PC-9 (cell line): ENCODE measurements around the gene CNDP1. TPM values are rescaled to one million over a fixed set of nuclear protein-coding genes. Genes with fewer than 3 reads are reported as not detected.

Experiments
- BruUV-seq: library from RNA; stranded (reverse); fragments of 400-500 nt; replicated peaks from 2 replicates; lab custom pipeline; 2021; lab: Mats Ljungman, UMichigan
- CTCF ChIA-PET: fragments of 300-600 bp; sonication (Branson Sonifier 250); formaldehyde crosslinking; loops from one replicate; lab custom pipeline; 2022; ENCODE audit warnings: antibody characterized with exemption; lab: Charles Lee
- POLR2A ChIA-PET: fragments of 300-600 bp; sonication (Branson Sonifier 250); formaldehyde crosslinking; loops from one replicate; lab custom pipeline; 2022; ENCODE audit warnings: antibody characterized with exemption; ENCODE audit not compliant: unreplicated experiment; lab: Charles Lee
- DNase-seq, 2 experiments: peaks; one replicate each; pipeline versions ENCODE4 v3.0.0 to v3.0.0-alpha.2; 2015 to 2022; ENCODE audit warnings: mixed read lengths in 1 of 2
- H2AFZ ChIP-seq: fragments of 200-600 bp; sonication (generic); 2 replicates; pipeline ENCODE4 v1.8.1; 2017; ENCODE audit warnings: antibody characterized with exemption
- H3F3A ChIP-seq: fragments of 200-600 bp; sonication (generic); 2 replicates; pipeline ENCODE4 v1.8.1; 2017; ENCODE audit warnings: antibody characterized with exemption, mild to moderate bottlenecking, low read depth; ENCODE audit not compliant: insufficient read depth
- H3K27ac ChIP-seq: fragments of 200-600 bp; sonication (generic); 2 replicates; pipeline ENCODE4 v1.6.1; 2016; ENCODE audit warnings: mixed run types
- H3K27me3 ChIP-seq: fragments of 200-600 bp; sonication (generic); 2 replicates; pipeline ENCODE4 v1.6.1; 2016; ENCODE audit warnings: low read depth, mixed run types; ENCODE audit not compliant: insufficient read depth
- H3K36me3 ChIP-seq: fragments of 200-600 bp; sonication (generic); 2 replicates; pipeline ENCODE4 v1.6.1; 2016; ENCODE audit warnings: low read depth, mixed run types
- H3K4me1 ChIP-seq: fragments of 200-600 bp; sonication (generic); replicated peaks from 2 replicates; pipeline ENCODE4 v1.6.1; 2016; ENCODE audit warnings: mixed run types; ENCODE audit not compliant: insufficient read depth
- H3K4me2 ChIP-seq: fragments of 200-600 bp; sonication (generic); 2 replicates; pipeline ENCODE4 v1.6.1; 2017; ENCODE audit warnings: mixed run types
- H3K4me3 ChIP-seq: fragments of 200-600 bp; sonication (generic); 2 replicates; pipeline ENCODE4 v1.6.1; 2016; ENCODE audit warnings: mixed run types
- H3K79me2 ChIP-seq: fragments of 200-600 bp; sonication (generic); 2 replicates; pipeline ENCODE4 v1.6.1; 2017; ENCODE audit warnings: low read depth, mixed run types
- H3K9me2 ChIP-seq: fragments of 200-600 bp; sonication (generic); 2 replicates; pipeline ENCODE4 v1.8.1; 2017; ENCODE audit warnings: mild to moderate bottlenecking; ENCODE audit not compliant: insufficient read depth
- H3K9me3 ChIP-seq: fragments of 200-600 bp; sonication (generic); 2 replicates; pipeline ENCODE4 v1.8.1; 2016; ENCODE audit warnings: low read depth; ENCODE audit not compliant: insufficient read depth
- H4K20me1 ChIP-seq: fragments of 200-600 bp; sonication (generic); 2 replicates; pipeline ENCODE4 v1.8.1; 2017; ENCODE audit not compliant: insufficient read depth
- CTCF ChIP-seq: fragments of 200-600 bp; sonication (generic); conservative IDR thresholded peaks from 2 replicates; pipeline ENCODE4 v1.6.1; 2017; ENCODE audit warnings: mixed run types, antibody characterized with exemption, mild to moderate bottlenecking, moderate library complexity
- EZH2 ChIP-seq: fragments of 200-600 bp; sonication (generic); IDR thresholded peaks from 2 replicates; pipeline ENCODE4 v1.8.0; 2017; ENCODE audit warnings: antibody characterized with exemption, low read depth
- intact Hi-C: fragments of 100-400 bp; cut with micrococcal nuclease; formaldehyde crosslinking; loops from one replicate; pipeline ENCODE4 v1.10.0; 2022; ENCODE audit not compliant: unreplicated experiment
- total RNA-seq: library from RNA; stranded (reverse); gene quantifications from 2 replicates; pipeline ENCODE4 v1.2.3, GENCODE V29; 2021

CNDP1 gene
- total RNA-seq, 1 experiment from 2014 or later, result not detected

GRCh38 chr18:74587441-74587840, 53.1 kb downstream of the CNDP1 start:
- no peak overlapping the region; the same call in 1 of the 2 replicates for H2AFZ ChIP-seq
- no peaks in the 10 kb centered on the region for H3K36me3 ChIP-seq
- no peaks in the 10 kb centered on the region for H3F3A ChIP-seq
- H3K9me3 ChIP-seq, result no peaks in the 10 kb centered on the region
- no peak for DNase-seq
- no peak overlapping the region for H3K4me3 ChIP-seq
- intact Hi-C loops, result no loop called here
- TF ChIP-seq EZH2, result no peak
- TF ChIP-seq CTCF, result no peak
- H3K27ac ChIP-seq, result no peak overlapping the region
- ChIA-PET CTCF (no interaction called here), POLR2A (no interaction called here)
- no TSS peak for BruUV-seq
- H3K79me2 ChIP-seq, result no peaks in the 10 kb centered on the region
- H3K4me1 ChIP-seq, result no peaks in the 10 kb centered on the region
- no peaks in the 10 kb centered on the region for H3K9me2 ChIP-seq
- H3K27me3 ChIP-seq, result peaks cover 78% of the 10 kb centered on the region
- H3K4me2 ChIP-seq, result no peak overlapping the region
- no peaks in the 10 kb centered on the region for H4K20me1 ChIP-seq

GRCh38 chr18:74589021-74589420, 54.7 kb downstream of the CNDP1 start:
- Histone ChIP-seq H2AFZ (no peak overlapping the region), H3F3A (peaks cover 3% of the 10 kb centered on the region; the same call in 1 of the 2 replicates), H3K36me3 (peaks cover 6% of the 10 kb centered on the region; the same call in 1 of the 2 replicates), H3K4me1 (no peaks in the 10 kb centered on the region), H3K4me2 (no peak overlapping the region), H3K9me2 (no peaks in the 10 kb centered on the region), H3K9me3 (no peaks in the 10 kb centered on the region), H3K27ac (no peak overlapping the region), H3K4me3 (no peak overlapping the region), H3K79me2 (no peaks in the 10 kb centered on the region), H4K20me1 (no peaks in the 10 kb centered on the region), H3K27me3 (peaks cover 65% of the 10 kb centered on the region)
- no TSS peak for BruUV-seq
- TF ChIP-seq CTCF (no peak), EZH2 (no peak)
- DNase-seq, result no peak
- POLR2A ChIA-PET, result no interaction called here
- intact Hi-C loops, result no loop called here
- CTCF ChIA-PET, result interaction anchor here (0.6 kb wide), 1 partner anchor 407 kb away, joined by 3 read pairs; no protein-coding TSS in a partner anchor

- Histone ChIP-seq H3K9me2 (no peaks in the 10 kb centered on the region), H2AFZ (no peak overlapping the region), H3K4me3 (no peak overlapping the region), H3K4me2 (no peak overlapping the region), H3K9me3 (no peaks in the 10 kb centered on the region), H3K79me2 (no peaks in the 10 kb centered on the region), H3K4me1 (no peaks in the 10 kb centered on the region), H4K20me1 (no peaks in the 10 kb centered on the region), H3K27ac (no peak overlapping the region), H3F3A (peaks cover 3% of the 10 kb centered on the region; the same call in 1 of the 2 replicates), H3K27me3 (peaks cover 57% of the 10 kb centered on the region), H3K36me3 (peaks cover 10% of the 10 kb centered on the region; the same call in 1 of the 2 replicates)
- no peak for DNase-seq
- intact Hi-C loops, result no loop called here
- ChIA-PET POLR2A (no interaction called here), CTCF (no interaction called here)
- TF ChIP-seq CTCF (no peak), EZH2 (no peak)
- BruUV-seq, result no TSS peak
These were observed 55.5 kb downstream of the CNDP1 start for GRCh38 chr18:74589811-74590210.
